HG03565 (cell line): ENCODE results near the gene CDHR5.
"Not testable (repeated sequence)": the region's sequence is repeated elsewhere in the genome, so short reads cannot be mapped to it uniquely, and the experiment has no call there.

ENCODE experiments used
- ATAC-seq: cut with Tn5 transposase; IDR thresholded peaks from one replicate; pipeline ENCODE4 v1.9.1; 2021; ENCODE audit warnings: mild to moderate bottlenecking, moderate library complexity; ENCODE audit not compliant: unreplicated experiment

The CDHR5 gene, protein sequence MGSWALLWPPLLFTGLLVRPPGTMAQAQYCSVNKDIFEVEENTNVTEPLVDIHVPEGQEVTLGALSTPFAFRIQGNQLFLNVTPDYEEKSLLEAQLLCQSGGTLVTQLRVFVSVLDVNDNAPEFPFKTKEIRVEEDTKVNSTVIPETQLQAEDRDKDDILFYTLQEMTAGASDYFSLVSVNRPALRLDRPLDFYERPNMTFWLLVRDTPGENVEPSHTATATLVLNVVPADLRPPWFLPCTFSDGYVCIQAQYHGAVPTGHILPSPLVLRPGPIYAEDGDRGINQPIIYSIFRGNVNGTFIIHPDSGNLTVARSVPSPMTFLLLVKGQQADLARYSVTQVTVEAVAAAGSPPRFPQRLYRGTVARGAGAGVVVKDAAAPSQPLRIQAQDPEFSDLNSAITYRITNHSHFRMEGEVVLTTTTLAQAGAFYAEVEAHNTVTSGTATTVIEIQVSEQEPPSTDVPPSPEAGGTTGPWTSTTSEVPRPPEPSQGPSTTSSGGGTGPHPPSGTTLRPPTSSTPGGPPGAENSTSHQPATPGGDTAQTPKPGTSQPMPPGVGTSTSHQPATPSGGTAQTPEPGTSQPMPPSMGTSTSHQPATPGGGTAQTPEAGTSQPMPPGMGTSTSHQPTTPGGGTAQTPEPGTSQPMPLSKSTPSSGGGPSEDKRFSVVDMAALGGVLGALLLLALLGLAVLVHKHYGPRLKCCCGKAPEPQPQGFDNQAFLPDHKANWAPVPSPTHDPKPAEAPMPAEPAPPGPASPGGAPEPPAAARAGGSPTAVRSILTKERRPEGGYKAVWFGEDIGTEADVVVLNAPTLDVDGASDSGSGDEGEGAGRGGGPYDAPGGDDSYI

DNA sequence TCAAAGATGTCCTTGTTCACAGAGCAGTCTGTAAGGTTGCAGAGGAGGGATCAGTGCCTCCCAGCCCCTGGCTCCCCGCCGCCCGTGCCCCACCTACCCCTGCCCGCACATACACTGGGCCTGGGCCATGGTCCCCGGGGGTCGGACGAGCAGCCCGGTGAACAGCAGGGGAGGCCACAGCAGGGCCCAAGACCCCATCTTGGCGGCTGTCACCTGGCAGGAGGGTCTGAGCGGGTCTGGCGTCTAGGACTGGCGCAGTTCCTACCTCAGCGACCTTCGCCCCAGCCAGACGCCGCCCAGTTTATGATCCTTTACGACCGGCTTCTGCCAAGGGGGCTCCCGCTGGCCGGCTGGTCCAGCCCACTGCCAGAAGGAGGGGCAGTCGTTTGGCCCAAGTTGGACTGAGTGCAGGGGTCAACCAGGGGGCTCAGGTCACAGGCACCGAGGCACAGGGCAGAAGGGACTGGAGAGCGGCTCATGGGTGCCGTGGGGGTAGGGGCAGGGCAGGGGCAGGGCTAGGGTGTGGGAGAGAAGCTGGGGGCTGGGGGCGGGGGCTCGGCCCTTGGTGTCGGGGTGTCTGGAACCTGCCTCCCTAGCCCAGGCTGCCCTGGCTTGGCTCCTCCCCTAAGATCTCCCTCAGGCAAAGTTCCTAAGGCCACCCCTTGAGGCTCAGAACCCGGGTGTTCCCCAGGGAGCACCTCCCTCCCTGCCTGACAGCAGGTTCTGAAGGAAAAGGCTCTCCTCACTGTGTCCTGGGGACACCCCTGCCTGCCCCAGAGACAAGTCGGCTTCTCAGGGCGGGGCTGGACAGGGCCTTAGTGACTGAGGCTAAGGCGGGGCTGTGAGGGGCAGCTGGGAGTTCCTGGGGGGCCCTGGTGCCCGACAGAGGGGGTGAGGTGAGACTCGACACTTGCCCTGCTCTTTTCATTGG is at the start of gene CDHR5:
Gene CDHR5, minus strand, starts transcription at position 251 of the 931 bp plus-strand sequence. Its CDS starts 53 bp downstream, at position 198.
- ATAC-seq, result no peak

DNA sequence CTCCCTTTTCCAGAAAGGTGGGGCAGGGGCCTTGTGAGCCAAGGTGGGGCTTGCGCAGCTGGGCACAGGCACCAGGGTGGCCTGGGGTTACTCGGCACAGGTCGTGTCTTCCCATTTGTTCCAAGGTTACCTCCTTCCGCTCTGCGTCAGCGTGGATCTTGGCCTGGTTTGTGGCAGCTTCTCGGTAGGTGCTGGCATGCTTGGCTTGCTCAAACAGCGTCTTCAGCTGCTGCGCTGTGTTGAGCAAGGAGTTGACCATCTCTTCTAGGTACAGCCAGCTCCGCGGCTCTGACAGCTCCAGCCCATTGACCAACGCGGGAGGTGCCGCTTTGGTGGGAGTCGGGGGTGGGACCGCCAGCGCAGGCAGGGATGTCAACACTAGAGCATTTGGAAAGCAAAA is 49.7 kb upstream of the CDHR5 start:
- ATAC-seq, result no peak

DNA sequence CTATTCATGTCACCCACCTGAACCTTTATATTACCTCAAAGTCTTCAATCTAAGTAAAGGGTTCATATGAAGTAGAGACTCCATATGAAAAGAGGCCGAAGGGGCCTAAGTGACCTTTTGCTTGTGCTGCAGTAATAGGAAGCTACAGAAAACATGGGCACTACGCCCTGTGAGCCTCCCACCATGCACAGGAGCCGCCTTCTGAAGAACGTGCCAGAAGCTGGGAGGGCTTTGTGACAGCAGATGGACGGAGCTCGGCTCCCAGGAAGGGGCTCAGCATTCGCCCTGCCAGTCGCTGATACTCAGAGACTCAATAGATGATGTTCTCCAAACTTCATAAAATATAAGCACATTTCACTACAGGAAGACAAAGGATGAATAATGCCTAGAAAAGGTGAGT is 49.1 kb upstream of the CDHR5 start:
- no peak for ATAC-seq

DNA sequence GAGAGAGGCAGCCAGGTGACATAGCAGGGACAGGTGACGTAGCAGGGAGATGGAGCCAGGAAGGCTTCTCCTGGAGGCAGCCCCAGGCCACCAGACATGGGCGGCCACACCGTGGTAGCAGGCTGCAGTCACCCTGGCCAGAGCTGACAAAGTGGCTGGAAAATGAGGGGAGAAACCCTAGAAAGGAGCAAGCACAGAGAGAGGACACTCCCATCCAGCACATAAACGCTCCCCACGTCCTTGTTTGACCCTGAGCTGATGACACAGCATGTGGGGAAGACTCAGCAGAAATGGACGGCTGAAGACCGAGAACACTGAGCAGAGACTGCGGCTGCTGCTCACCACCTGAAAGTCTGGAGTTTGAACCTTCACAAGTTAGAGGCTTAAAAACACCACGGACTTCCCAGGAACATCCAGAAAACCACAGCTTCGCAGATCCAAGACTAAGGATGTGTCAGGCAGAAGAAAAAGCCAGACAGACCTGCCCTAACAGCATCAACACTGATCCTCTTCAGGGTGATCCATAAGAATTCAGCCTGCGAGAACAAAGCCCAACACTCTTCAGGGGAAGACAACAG is 41.0 kb upstream of the CDHR5 start:
- ATAC-seq, result no peak

DNA sequence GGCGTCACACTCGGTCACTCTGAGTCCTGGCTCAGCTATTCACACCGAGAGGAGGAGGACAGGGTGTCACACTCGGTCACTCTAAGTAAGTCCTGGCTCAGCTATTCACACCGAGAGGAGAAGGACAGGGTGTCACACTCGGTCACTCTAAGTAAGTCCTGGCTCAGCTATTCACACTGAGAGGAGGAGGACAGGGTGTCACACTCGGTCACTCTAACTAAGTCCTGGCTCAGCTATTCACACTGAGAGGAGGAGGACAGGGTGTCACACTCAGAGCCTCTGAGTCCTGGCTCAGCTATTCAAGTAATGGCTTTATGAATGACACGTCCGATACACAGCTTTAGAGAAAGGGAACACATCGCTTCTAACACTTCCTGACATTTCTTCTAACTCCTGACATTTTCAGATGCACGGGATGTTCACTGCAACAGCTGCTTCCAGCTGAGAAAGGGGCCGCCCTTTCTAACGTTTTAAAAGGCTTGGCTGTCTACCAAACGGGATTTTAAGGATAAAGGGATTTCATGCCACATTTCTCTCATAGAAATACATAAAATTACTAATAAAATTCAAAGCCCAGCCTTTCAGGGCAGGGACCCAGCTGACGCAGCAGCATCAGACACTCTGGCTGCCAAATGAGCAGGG is 40.4 kb upstream of the CDHR5 start:
- no peak for ATAC-seq

DNA sequence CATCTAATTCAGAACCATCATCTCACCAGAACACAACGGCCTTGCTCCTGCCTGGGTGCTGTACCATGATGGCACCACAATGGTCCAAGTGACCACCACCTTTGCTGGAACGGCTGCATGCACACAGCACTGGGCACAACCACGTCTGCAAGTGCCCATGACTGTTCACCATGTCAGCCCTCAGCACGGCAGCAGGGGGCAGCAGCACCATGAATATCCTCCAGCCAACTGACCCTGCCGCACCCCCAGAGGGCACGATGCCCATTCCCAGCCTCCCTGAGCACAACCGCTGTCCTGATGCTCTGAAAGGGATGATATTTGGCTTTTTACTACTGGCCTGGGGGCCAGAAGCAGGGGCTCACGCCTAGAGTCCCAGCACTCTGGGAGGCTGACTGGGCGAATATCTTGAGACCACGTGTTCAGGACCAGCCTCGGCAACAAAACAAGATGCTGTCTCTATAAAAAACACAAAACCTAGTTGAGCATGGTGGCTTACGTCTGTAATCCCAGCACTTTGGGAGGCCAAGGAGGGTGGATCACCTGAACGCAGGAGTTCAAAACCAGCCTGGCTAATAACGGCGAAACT is 38.0 kb upstream of the CDHR5 start:
- no peak for ATAC-seq

DNA sequence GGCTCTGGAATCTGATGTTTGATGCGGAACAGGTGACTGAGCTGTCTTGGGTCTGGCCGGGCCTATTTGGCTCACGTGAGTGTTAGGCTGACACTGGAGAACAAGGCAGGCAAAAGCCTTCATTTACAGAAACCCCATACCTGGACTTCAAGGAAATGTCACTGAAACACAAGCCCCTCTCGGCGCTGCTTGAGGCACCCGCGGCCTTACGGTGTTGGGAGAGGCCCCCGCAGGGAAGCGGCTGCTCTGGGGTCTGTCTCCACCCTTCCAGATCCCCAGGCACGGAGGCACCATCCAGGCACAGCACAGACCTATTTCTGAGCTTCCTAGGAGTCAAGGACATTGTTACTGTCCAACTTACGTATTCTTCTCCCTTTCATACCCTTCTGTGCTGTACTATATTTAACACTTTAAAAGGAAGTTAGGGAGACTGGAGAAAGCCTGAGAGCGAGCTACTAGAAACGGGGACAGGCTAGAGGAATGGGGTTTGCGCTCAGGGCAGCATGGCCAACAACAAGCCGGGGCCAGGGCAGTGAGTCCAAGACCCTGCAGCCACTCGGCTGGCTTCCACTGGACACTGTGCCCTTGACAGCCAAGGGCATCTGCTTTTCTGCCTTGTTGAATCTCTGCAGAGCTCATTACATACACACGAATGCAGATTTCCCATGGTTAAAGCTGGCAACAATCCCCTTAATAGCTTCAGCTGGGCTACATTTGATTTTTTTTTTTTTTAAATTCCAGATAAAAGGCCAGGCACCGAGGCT is 36.1 kb upstream of the CDHR5 start:
- ATAC-seq, result no peak

DNA sequence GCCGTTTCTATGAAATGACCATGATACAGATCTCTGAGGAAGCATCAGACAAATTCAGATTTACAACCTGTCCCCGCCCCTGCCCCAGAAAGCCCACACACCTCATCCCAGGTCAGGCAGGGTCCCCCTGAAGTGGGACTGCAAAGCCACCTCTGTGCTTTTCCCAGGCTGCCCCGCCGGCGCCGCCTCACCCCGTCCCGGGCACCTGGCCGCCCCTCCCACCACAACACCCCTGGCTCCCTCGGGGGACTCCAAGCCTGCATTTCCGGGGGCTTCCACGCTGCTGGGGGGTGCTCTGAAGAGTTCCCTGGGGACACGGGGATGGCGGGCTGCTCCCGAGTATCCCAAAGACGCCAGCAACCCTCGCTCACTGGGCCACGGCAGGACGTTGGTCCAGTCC is 35.5 kb upstream of the CDHR5 start:
- ATAC-seq, result no peak

DNA sequence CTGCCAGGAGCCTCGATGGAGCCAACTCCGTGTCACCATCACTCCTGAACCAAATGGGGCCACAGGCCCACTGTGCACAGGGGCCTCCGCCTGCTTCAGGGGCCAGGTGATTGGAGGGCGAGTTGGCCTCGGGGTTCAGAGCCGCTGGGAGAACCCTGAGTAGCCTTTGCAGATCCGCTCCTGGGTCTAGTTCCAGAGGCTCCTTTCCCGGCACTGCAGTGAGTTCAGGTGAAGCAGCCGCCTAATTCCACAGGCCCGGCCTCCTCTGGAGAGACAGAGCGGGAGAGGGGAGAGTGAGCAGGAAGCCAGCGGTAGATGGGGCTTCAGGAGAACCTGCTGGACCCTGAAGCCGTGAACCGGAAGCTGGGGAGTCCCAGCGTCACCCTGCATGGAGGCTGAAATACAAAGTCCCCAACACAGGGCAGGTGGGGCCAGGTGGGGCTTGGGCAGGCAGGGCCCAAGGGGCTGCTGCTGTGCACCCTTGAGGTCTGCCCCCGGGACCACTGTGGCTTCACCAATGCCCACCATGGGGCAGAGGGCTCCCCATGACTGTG is 34.9 kb upstream of the CDHR5 start:
- no peak for ATAC-seq

DNA sequence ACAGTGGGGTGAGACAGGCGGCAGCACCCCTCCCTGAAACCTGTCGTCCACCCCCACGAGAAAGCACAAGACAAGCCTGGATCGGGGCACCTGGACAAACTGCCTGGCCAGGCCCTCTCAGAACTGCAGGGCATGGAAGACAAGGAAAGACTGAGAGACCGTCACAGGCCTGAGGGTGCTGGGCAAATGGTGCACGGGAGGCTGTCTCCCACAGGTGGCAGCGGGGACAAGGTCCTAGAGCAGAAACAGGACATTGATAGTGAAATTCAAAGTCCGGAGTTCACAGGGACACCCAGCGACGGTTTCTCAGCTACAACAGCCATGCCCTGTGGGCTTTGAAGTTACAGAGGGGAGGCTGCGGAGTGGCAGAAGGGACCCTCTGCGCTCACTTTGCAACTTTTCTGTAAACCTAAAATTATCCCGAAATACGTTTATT is 33.0 kb upstream of the CDHR5 start:
- no peak for ATAC-seq

DNA sequence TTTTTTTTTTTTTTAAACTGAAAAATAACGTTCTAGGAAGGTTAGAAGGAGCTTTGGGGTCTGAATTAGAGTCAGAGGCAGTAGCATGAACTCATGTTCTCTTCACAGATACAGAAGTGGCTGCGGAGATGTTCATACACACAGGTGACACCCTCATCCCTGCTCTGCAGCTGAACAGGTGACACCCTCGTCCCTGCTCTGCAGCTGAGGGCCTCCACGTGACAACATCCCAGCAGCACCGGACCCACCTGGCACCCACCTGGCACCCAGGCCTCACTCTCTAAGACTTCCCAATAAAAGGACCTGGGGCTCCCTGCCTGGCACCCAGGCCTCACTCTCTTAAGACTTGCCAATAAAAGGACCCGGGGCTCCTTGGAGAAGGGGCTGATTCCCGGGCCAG is 32.1 kb upstream of the CDHR5 start:
- ATAC-seq, result no peak

DNA sequence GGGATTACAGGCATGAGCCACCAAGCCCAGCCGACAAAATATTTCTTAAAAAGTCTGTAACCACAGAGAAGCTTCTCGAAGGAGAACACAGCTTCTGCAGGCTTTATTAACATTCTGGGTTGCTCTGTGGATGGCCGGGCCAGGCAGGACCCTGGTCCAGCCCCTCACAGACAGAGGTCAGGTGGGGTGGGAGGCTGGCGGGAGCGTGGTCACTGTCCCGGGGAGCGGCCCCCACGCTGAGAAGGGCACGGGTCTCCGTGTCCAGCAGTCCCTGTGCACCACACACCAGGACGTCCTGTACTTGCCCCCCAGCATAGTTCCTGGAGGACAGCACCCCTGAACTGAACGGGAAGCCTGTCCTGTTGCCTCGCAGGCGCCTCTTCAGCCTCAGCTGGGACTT is 31.7 kb upstream of the CDHR5 start:
- ATAC-seq, result no peak

DNA sequence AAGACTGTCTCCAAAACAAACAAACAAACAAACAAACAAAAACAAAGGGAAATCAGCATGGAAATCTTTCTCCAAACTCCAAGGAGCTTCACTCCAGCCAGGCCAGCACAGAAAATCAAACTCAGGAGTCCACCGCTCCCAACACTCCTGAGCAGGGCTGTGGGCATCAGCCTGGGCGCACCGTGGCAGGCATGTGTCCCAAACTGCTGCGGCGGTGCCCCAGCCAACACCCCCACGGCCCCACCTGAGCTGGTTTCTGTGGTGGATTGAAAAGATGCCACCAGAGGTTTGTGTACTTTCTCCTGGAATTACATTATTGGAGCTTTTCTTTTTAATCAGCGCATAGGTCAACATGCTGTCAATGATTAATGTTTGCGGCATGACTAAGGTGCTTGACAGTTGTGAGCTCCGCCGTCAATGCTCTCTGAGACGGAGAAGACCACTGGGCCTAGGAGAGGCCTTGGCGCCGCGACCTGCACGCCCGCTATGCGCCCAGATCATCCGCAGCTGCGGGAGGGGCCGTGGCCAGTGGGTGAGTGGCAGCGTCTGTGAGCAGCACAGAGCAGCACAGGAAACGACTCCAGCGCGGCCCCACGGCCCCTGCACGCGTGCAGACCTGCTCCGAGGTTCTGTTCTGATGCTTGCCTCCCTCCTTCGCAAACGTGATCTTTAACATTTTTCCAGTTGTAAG is 30.4 kb upstream of the CDHR5 start:
- no peak for ATAC-seq

DNA sequence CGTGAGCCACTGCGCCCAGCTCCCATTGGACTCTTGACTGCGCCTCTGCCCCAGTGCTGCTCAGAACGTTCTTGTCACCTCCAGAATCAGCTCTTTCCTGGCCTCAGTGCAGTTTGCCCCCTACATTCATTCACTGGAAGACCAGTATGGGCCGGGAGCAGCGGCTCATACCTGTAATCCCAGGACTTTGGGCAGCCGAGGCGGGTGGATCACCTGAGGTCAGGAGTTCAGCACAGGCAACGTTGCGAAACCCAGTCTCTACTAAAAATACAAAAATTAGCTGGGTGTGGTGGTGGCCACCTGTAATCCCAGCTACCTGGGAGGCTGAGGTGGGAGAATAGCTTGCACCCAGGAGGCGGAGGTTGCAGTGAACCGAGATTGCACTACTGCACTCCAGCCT is 29.7 kb upstream of the CDHR5 start:
- not testable (repeated sequence) for ATAC-seq

DNA sequence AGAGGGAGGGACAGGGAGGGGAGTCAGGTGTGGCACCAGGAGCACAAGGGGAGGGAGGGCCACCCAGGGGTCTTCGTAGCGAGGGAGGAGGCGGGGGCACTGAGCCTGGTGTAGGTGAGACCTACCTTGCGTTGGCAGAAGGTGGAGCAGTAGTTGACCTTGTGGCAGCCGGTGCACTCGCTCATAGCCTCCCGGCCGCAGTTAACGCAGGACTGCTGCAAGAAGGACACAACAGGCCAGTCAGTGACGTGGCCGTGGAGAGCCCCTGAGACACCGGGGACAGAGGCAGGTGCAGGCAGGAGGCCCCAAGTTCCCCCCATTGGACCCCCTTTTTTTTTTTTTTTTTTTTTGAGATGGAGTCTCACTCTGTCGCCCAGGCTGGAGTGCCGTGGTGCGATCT is 29.1 kb upstream of the CDHR5 start:
- ATAC-seq, result no peak

DNA sequence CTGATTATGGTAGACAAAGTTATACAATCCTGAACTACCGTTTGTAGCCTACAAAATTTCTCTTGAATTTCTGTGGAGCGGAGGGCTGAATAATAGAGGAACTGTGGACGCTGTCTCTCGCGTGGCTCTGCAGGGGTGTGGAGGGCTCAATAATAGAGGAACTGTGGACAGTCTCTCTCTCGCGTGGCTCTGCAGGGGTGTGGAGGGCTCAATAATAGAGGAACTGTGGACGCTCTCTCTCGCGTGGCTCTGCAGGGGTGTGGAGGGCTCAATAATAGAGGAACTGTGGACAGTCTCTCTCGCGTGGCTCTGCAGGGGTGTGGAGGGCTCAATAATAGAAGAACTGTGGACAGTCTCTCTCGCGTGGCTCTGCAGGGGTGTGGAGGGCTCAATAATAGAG is 28.4 kb upstream of the CDHR5 start:
- not testable (repeated sequence) for ATAC-seq

DNA sequence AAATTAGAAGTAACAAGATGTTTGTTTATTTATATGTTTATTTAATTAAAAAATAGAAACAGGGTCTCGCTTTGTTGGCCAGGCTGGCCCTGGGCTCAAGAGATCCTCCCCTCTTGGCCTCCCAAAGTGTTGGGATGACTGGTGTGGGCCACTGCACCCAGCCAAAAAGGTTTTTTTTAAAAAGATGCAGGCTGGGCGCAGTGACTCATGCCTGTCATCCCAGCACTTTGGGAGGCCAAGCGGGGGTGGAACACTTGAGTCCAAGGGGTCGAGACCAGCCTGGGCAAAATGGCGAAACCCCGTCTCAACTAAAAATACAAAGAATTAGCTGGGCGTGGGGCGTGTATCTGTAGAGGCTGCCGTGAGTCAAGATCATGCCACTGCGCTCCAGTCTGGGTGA is 25.7 kb upstream of the CDHR5 start:
- ATAC-seq, result no peak

DNA sequence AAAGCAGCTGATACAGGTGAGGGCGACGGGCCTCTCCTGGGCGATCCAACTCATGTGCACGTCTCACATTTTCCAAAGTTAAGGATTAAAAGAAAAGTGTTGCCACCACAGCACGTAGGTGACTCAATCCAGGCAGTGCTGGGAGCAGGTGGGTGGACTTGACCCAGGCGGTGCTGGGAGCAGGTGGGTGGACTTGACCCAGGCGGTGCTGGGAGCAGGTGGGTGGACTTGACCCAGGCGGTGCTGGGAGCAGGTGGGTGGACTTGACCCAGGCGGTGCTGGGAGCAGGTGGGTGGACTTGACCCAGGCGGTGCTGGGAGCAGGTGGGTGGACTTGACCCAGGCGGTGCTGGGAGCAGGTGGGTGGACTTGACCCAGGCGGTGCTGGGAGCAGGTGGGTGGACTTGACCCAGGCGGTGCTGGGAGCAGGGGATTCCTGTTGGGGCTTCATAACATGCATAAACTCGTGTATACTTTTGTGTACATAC is 23.0 kb upstream of the CDHR5 start:
- not testable (repeated sequence) for ATAC-seq
